ENCODE results near the gene GAB4.
A peak's percentile ranks its signal among the peaks of the same experiment; 100 is the strongest.
"Not testable (repeated sequence)": the region's sequence is repeated elsewhere in the genome, so short reads cannot be mapped to it uniquely, and the experiment has no call there.

GAB4 gene

GRCh38 chr22:16956290-16956689 is 51.7 kb downstream of the GAB4 start:
- no peak for DNase-seq

- DNase-seq: no peak
Observed at GRCh38 chr22:16955678-16956210, 52.3 kb downstream of the GAB4 start.

GRCh38 chr22:16955081-16955480 is 52.9 kb downstream of the GAB4 start:
- DNase-seq: no peak

GRCh38 chr22:16954060-16954403 is 54.0 kb downstream of the GAB4 start:
- DNase-seq: no peak

- DNase-seq: no peak
Observed at GRCh38 chr22:16953206-16954059, 54.6 kb downstream of the GAB4 start.

GRCh38 chr22:16949561-16949960 is 58.5 kb downstream of the GAB4 start:
- no peak for DNase-seq

- no peak for DNase-seq
Observed at GRCh38 chr22:16937811-16938210, 70.2 kb downstream of the GAB4 start.

GRCh38 chr22:16937209-16937608 is 70.8 kb downstream of the GAB4 start:
- DNase-seq: not testable (repeated sequence)

GRCh38 chr22:16936625-16937024 is 71.4 kb downstream of the GAB4 start:
- DNase-seq: no peak

- no peak for DNase-seq
Observed at GRCh38 chr22:16935209-16935608, 72.8 kb downstream of the GAB4 start.

- no peak for DNase-seq
Observed at GRCh38 chr22:16933291-16934282, 74.4 kb downstream of the GAB4 start.

- no peak for DNase-seq
Observed at GRCh38 chr22:16932577-16932976, 75.4 kb downstream of the GAB4 start.

- DNase-seq: no peak
Observed at GRCh38 chr22:16925407-16925966, 82.5 kb downstream of the GAB4 start.

- DNase-seq: no peak
Observed at GRCh38 chr22:16922706-16923105, 85.3 kb downstream of the GAB4 start.

GRCh38 chr22:16922076-16922475 is 85.9 kb downstream of the GAB4 start:
- no peak for DNase-seq

GRCh38 chr22:16917144-16918003 is 90.6 kb downstream of the GAB4 start:
- peak; percentile 23 for DNase-seq

GRCh38 chr22:16915701-16916100 is 92.3 kb downstream of the GAB4 start:
- DNase-seq: no peak

GRCh38 chr22:16914911-16915310 is 93.1 kb downstream of the GAB4 start:
- DNase-seq: not testable (repeated sequence)

- no peak for DNase-seq
Observed at GRCh38 chr22:16914006-16914405, 94.0 kb downstream of the GAB4 start.

- no peak for DNase-seq
Observed at GRCh38 chr22:16912281-16912680, 95.7 kb downstream of the GAB4 start.

Data from activated effector memory CD4-positive, alpha-beta T cell treated with Interleukin-2 at 50 U/mL for 16 hours (primary cell).